Myocyte (in vitro differentiated cells): ENCODE results near the gene RXRA. TPM values are rescaled to one million over a fixed set of nuclear protein-coding genes. Genes with fewer than 3 reads are reported as not detected.

Experiments used
- DNase-seq: peaks from one replicate; pipeline ENCODE4 v3.0.0-alpha.2; 2012; ENCODE audit warnings: low read depth
- total RNA-seq: library from RNA; depleted of rRNA; stranded (reverse); fragments of >200 nt; gene quantifications from 2 replicates; pipeline ENCODE4 v1.2.3, GENCODE V29; 2014

Gene RXRA
- total RNA-seq, 1 donor from 2014 or later = 25.4 TPM

DNA sequence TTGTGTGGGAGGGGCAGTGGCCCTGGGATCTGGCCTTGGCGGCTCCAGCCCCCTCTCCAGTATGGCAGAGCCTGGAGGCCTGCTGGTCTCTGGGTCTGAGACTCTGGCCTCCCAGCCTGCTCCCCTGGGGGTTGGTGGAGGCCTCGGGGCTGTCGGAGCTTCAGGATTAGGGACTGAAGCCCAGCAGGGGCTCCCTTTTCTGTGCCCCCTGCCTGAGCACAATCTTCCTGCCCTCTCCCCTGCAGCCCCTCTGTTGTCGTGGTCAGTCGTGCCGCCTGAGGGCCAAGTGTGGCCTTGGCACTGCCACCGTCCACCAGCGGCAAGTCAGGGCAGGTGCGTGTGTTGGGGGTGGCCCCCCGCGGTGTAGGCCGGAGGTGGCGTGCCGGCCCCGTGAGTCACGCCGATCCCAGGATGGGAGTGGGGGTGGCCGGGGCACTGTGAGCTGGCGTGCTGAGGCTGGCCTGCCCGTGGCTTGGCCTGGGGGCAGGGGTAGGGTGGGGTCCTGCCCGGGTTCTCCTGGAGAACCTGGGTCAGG is 53.6 kb downstream of the RXRA start:
- DNase-seq = peak; percentile 55

DNA sequence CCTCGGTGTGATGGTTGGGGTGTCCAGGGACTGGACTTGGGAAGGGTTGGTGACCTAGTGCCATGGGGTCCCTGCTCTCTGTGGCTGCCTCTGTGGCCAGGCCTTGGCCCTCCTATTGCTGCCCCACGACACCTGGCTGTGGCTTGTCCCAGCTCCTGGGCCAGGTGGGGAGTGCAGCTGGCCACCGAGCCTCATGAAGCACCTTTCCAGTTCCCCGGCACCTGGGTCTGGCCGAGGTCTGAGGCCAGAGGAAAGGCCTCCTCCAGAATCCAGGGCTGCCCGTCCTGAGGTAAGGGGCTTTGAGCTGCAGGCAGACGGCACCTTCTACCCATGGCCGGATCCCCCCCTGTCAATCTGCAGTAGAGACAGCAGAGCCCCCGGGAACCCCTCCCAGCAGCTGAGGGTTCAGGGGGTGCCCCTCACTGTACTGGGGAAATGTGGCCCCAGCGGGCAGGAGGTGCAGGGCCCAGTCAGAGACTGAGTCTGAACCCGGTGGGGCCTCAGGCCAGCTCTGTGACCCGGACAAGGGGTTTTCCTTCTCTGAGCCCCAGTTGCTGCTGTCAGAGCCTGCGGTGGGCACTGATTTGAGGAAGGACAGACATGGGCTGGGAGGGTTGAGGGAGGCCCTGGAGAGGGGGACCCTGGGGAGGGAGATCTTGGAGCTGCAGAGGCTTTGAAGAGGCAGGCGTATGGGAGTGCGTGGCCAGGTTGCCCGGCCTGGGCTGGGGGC is 54.5 kb downstream of the RXRA start:
- no peak for DNase-seq

DNA sequence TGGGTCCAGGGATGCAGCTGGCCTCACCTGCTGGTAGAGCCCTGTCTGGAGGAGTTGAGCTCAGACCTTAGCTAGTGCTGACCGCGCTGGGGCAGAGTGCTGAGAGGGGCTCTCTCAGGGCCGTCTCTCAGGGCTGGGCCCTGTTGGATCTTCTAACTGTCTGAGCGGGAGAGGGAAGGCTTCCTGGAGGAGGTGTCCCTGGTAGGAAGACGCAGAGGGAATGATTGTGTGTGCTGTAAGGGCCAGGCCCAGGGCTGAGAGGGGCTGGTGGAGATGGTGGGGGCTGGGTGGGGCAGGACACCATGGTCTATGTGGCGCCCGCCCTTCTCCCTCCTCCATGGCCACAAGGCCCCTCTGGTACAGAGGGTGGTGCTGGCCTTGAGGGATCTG is 55.0 kb downstream of the RXRA start:
- DNase-seq = no peak

DNA sequence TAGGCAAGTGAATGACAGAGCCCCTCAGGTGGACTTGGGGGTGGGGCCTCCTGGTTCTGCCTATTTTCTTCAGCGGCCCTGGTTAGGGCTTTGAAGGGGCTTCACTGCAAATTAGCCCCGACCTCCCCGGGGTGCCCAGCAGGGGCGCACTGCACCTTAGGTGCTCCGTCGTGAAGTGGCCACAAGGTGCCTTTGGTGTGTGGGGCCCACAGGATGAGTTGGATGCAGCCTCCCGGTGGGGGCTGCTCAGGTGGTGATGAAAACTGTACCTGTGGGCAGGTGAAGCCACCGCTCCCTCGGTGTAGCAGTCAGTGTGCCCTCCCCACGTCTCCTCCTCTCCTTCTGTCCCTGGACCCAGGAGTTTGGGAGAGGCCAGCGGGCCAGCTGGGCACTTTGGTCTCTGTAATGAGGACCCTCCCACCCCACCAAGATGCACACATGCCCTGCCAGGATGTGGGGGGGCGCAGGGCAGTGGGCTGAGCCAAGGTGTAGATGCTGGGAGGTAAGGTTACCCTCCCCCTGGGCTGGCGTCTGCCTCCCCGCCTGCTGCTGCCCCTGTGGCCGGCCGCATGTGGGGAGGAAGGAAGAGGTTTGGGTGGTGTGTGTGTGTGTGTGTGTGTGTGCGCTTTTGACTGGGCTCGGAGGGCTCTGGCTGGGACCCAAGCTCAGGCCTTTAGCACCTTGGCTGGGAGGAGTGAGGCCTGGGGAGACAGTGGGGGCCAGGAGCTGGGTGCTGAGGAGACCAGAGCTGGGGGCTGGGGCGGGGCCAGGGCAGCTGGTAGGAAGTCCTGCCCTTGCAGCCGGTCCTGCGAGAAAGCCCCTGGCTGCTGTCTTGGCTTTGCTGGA is 55.6 kb downstream of the RXRA start:
- DNase-seq = no peak

DNA sequence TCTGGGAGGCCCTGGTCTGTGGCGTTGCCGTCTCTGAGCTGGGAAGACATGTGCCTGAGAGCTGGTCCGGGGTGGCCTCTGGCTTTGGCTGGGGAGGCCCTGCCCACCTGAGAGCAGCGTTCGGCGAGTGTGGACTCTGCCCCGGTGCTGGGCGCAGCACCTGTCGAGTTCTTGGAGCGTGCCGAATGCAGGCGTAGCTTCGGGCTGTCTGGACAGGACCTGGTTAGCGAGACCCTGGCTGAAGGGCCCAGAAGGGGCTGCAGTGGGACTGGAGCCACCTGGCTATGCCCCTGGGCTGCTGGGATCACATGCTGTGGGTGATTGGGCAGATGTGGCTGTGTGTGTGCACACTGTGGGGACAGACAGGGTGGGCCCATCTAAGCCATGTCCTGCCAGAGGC is 56.5 kb downstream of the RXRA start:
- no peak for DNase-seq

DNA sequence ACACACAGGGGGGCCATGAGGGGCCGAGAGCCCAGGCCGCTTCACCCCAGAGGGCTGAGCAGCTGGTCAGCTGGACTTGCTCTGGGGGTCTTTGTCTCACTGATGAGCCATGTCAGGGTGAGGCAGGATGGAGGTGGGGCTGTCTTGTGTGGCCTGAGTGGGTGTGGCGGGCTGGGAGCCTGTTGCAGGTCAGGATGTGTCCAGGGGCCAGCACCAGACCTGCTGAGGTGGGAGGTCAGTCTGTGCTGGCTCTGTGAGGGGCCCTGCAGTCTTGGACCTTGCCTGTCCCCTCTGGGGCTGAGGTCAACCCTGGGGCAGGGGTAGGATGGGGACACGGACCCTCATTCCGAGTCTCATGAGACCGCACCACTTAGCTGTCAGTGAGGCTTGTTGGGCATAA is 56.9 kb downstream of the RXRA start:
- no peak for DNase-seq

DNA sequence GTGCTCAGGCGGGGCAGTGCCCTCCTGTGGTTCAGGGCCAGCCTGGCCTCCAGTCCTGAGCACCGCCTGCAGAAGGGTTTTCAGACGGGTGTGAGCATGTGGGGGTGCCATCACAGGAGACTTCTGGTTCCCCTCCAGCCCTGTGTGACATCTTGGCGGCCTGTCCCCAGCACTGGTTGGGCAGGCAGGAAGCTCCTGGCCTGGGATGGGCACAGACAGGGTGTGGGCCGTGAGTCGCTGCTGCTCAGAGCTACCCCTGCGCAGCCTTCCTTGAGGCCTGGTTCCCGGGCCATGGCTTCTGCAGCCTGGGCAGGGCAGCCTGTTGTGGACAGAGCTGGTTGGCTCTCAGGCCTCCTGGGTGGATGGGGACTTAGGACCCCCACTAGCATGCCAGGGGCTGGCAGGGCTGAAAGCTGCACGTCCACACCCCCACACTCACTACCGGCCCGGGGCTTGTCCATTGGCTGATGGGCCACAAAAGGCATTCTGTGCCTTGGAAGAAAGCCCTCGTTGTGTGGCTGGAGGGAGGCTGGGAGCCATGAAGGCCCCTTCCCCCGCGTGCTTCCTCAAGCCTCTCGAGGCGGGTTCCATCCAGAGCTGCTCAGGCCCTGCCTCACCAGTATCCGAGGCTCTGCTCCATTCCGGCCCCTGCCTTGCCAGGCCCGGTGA is 58.7 kb downstream of the RXRA start:
- DNase-seq = peak; percentile 40

DNA sequence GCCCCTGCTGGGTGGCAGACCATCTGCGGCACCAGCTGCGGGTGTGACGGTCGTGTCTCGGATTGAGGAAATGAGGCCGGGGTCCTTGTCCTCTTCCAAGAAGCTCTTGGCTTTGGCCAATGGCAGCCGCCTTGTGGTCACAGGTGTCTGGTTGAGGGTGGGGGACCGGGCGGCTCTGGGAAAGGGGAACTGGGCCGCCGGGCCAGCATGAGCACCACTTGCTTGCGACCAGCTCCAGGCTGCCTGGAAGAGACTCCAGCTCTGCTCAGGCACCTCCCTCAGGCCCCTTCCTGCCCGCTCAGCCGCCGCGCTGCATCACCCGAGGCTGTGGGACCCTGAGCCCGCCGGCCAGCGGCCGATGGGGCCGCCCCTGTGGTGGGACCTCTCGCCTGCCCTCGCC is 59.7 kb downstream of the RXRA start:
- DNase-seq = no peak

DNA sequence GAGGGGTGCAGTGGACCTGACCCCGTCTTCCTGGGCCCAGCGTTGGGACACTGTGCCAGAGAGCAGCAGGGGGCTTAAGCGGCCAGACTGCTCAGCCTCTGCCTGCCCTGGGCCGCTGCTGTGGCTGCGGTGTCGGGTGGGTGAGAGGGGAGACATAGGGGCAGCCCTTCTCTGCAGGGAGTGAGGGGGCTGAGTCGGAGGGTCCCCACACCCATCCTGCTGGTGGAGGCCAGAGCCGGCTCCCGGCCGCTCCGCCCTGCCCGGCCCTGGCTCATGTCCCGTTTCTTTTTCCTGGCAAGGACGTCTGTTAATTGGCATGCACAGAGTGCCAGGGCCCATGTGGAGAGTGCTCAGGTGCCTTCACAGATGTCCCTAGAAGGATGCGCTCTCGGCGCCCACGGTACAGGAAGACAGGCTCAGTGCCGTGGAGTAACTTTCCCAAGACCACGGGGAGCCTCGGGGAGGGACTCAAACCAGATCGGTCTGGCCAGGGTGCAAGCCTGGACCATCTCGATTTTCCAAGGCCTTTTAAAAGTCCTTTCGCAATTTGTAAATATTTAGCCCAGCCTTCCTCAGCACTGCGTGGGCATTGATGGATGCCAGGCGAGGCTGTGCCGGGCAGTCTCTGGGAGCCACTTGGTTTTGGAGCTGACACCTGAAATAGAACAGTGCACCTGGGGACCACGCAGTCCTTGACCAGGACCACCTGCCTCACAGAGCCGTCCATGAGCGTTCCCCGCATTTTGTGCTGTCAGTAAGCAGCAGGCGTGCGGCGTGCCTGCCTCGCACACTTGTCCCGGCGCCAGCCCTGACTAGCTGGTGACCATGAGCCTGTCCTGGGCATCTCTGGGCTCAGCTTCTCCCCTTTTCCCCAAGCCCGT is 60.9 kb downstream of the RXRA start:
- no peak for DNase-seq

DNA sequence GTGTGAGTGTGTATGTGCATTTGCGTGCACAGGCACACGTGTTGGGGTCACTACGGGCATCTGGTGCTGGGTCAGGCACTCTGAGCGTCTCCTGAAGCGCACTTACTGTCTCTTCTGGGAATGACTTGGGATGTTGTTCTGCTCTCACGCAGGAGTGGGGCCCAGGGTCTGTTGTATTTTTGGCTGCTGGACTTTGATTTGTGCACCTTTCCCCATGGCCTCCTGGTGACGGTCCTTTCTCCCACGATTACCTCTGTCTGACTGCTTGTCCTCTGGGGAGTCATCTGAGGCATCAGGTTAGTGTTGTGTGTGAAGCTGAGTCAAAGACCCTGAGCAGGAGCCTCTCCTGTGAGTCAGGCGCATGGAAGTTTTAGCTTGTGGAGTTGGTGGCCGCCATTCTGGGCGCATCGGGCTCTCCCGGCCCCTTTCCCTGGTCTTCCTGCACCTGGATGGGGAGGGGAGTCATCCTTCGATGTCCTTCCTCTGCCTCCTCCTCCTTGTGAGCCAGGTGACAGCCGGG is 62.1 kb downstream of the RXRA start:
- DNase-seq = no peak

DNA sequence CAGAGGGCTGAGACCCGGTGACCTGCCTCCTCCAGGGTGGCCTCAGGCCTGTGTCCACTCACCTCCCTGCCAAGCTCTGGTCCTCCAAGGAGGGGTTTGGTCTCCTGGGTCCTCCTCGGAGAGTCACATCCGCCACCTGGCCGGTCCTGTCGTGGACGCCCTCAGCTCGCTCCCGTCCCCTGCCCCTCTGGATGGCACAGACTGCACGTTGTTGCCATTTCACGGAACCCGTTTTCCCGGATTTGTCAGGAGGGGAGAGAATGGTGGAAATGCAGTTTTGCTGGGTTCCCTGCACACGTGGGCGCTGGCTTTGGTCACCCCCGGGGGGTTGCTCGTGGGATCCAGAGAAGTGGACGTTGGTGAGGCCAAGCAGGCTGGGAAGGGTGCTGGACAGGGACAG is 62.7 kb downstream of the RXRA start:
- DNase-seq = no peak

DNA sequence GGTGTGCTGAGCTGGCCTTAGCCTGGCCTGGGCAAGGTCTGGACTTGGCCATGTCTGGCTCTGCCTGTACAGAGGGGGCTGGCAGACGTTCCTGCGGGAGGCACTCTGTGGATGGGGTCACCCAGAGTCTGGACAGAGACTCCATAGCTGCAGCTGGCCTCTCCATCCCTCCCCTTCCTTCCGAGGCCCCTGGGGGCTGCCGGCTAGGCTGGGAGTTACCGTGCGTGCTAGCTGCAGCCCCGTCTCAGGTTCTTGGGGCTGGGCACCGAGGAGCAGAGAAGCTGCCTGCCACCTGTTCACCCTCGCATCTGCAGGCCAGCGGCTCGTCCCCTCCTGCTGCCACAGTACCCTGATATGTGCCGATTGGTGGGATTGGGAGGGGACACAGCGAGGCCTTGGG is 63.4 kb downstream of the RXRA start:
- DNase-seq = no peak

DNA sequence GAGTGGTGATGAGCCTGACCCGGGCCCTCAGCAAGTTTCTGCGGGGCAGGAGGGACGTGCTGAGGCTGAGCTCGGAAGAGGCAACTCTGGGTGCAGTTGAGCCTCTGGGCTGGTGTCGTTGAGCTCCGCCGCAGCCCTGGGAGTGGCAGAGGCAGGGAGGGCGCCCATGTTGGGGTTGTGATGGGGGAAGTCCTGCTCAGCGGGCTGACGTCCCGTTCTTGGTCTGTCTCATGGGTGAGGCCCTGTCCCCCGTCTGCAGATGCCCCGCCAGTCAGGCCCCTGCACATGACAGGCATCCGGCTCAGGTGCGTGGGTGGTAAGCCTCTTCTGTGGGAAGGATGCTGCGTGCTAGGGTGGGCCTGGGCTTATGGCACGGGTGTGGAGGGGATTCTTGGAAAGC is 64.3 kb downstream of the RXRA start:
- no peak for DNase-seq

DNA sequence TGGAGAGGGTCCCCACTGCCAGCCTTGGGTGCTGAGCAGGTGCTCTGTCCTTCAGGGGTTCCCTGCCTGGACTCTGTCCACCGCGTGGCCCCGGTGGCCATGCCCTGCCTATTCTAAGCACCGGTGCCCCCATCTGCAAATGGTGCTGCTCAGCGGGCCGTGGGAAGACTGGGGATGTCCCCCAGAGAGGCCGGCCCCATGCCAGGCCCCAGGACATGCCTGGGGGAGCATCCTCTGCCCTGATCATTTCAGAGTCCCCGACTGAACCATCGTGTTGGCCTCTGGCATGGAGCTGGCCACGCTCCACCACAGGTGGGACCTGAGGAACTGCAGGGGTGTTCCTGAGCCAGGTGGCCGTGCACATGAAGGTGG is 64.7 kb downstream of the RXRA start:
- DNase-seq = no peak

DNA sequence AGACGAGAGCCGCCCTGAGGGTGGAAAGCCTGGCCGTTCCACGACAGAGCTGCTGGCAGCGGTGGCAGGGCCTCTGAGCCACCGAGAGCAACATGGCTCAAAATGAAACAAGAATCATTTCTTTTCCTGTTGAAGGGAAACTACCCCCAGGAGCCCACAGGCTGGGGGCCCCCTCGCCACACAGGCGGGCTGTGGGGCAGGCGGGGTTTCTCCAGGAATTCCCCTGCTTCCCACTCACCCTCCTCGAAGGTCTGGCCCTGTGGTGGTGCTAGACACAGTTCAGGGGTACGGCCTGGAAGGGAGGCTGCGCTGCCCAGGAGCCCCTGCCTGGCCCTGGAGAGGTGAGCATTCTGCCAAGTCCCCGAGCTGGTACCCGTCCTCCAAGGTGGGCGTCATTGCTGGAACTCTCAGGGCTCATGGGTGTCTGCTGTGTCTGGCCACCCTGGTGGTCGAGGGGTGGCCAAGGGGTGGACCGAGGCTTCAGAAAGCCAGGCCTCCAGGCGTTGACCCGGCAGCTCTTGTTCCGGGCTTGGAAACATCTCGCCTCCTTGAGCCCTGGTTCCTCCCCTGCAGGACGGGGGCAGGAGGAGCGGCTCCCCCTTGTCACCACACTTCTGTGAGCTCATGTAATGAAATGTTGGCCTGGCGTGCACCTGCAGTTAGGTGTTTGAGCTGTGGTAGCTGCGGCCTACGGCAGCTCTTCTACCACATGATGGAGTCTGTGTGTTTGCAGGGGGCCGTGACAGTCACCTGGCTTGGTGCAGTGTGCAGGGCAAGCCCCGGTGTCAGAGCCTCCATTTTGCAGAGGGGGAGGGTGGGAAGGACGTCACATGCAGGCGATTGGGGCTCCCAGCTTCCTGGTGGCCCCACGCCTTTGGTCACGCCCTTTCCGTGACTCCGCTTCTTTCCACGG is 65.3 kb downstream of the RXRA start:
- DNase-seq = no peak

DNA sequence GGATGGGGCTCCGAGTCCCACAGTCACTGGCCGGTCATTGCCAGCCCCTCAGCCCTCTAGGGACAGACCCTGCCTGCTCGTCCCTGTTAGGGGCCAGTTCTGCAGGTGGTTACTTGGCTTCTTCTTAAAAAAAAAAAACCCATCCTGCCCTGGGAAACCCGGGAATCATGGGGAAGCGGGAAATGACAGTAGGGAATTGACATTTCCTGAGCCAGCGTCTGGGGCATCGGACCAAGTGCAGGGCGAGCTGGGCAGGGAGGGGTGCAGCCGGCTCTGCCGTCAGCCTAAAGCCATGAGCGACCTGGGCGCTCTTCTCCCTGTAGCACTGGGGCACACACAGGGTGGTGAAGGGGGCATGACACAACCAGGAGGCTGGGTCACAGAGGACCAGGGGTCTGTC is 66.6 kb downstream of the RXRA start:
- DNase-seq = no peak

DNA sequence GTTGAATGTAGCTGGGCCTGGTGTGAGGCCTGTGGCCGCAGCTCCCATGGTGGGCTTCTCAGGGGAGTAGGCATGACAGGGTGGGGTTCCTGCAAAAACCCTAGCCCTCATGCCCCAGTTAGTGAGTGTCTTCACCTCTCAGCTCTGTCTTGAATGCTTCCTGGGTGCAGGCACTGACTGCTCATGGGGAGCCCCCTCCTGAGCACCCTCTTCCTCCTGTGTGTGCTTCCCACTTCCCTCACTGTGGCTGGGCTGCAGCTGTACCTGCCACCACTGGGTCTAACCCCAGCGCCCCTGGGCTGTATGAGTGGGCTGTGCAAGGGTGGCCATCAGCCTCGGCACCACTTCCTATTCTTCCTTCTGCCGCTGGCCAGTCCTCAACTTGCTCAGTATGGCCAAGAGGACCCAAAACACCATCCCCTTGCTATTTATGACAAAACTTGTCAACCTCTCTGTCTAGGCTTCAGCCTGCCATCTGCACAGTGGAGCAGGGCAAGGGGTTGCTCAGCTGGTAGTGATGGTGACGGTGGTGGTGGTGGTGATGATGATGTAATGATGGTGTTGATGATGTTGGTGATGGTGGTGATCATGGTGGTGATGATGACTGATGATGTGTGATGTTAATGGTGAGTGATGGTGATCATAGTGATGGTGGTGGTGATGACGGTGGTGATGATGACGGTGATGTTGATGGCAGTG is 67.5 kb downstream of the RXRA start:
- DNase-seq = no peak

DNA sequence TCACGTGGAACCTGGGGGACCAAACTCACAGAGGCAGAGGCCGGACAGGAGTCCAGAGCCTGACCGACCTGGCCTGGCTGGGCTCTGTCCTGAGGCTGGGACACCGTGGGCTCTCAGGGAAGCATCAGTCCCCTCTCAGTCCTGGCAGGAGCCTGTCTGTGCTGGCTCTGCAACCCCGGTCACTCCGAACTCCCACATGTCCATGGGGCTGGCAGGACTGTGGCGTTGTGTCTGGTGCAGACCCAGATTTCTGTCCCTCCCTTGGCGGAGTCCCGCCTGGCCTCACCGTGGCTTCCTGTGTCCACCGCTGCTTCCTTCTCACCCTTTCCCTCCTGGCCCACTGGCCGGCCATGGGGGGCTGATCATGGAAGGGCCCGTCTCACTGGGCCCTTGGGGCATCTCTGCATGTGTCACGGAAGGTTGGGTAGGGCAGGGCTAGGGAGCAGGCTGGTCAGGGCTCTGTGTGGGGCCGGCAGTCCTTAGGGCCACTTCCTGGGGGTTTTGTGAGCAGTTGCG is 68.8 kb downstream of the RXRA start:
- no peak for DNase-seq

DNA sequence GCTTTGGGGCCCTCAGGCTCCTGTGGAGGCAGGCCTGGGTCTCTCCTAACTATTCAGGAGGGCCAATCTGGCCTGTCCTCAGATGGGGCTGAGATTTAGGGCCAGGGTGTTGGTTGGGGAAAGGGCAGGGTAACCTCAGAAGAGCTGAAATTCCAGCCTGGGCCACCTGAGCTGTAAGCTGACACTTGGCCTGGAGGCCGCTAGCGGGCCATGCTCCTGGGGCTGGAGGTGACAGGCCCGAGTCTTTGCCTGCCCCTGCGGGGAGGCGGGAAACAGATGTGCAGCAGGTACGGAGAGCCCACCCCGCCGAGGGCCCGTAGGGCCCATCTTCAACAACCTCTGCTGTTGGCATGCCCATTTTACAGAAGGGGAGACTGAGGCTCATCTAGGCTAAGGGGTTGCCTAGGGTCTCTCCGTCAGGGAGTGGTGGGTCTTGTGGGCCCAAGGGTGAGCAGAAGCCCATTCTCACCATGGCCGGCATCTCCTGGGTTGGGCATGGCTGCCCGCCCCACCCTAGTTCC is 69.5 kb downstream of the RXRA start:
- no peak for DNase-seq
